Inflammatory macrophage (primary cell): ENCODE data around the gene DOCK2.

Experiments used
- DNase-seq, 2 donors: peaks; one replicate each; pipeline ENCODE4 v3.0.0-alpha.2; 2020 to 2022

DOCK2 gene

GRCh38 chr5:169694091-169694625 is 57.1 kb downstream of the DOCK2 start:
- DNase-seq = no peak

GRCh38 chr5:169695025-169695625 is 58.0 kb downstream of the DOCK2 start:
- no peak for DNase-seq

GRCh38 chr5:169695919-169696490 is 58.9 kb downstream of the DOCK2 start:
- no peak for DNase-seq

GRCh38 chr5:169696621-169697510 is 59.8 kb downstream of the DOCK2 start:
- no peak for DNase-seq

GRCh38 chr5:169697511-169697890 is 60.4 kb downstream of the DOCK2 start:
- no peak for DNase-seq

GRCh38 chr5:169697976-169698375 is 60.9 kb downstream of the DOCK2 start:
- DNase-seq = no peak

- DNase-seq = no peak
Observed at GRCh38 chr5:169700611-169701010, 63.5 kb downstream of the DOCK2 start.

- DNase-seq = no peak
Observed at GRCh38 chr5:169701910-169702451, 64.9 kb downstream of the DOCK2 start.

- DNase-seq = peak in 1 of 2 donors; percentile 41
Observed at GRCh38 chr5:169702693-169703481, 65.8 kb downstream of the DOCK2 start.

- peak in 1 of 2 donors; percentile 4 for DNase-seq
Observed at GRCh38 chr5:169703813-169704212, 66.7 kb downstream of the DOCK2 start.

GRCh38 chr5:169705322-169705721 is 68.2 kb downstream of the DOCK2 start:
- DNase-seq = no peak

- DNase-seq = no peak
Observed at GRCh38 chr5:169706071-169706470, 69.0 kb downstream of the DOCK2 start.

GRCh38 chr5:169706758-169707450 is 69.8 kb downstream of the DOCK2 start:
- DNase-seq = no peak

- no peak for DNase-seq
Observed at GRCh38 chr5:169707686-169708085, 70.6 kb downstream of the DOCK2 start.

GRCh38 chr5:169710675-169711074 is 73.6 kb downstream of the DOCK2 start:
- no peak for DNase-seq

GRCh38 chr5:169711551-169712225 is 74.6 kb downstream of the DOCK2 start:
- DNase-seq = no peak

- DNase-seq = no peak
Observed at GRCh38 chr5:169712428-169712827, 75.4 kb downstream of the DOCK2 start.

GRCh38 chr5:169716287-169716686 is 79.2 kb downstream of the DOCK2 start:
- DNase-seq = peak; percentile 58 to 61

- DNase-seq = peak; percentile 70 to 86
Observed at GRCh38 chr5:169717288-169717687, 80.2 kb downstream of the DOCK2 start.

GRCh38 chr5:169719360-169720314 is 82.6 kb downstream of the DOCK2 start:
- no peak for DNase-seq
